Body of pancreas (tissue), 4 donors: ENCODE data around the gene PLA2G4B.

Experiments used
- POLR2A ChIP-seq, 3 donors: fragments of 450-650 bp; IDR thresholded peaks; one replicate each; pipeline ENCODE4 v1.6.1; 2016; ENCODE audit warnings: antibody characterized with exemption in 3 of 3, mild to moderate bottlenecking in 2 of 3
- TF ChIP-seq, protein P1 (sequence below), 7 experiments: fragments of 450-650 bp in 4 of 7; fragments of 200-600 bp in 3 of 7; sonication (generic) in 3 of 7; IDR thresholded peaks; one replicate each; pipeline ENCODE4 v1.5.1; 2016 to 2019; ENCODE audit warnings: antibody characterized with exemption in 7 of 7

DNA sequence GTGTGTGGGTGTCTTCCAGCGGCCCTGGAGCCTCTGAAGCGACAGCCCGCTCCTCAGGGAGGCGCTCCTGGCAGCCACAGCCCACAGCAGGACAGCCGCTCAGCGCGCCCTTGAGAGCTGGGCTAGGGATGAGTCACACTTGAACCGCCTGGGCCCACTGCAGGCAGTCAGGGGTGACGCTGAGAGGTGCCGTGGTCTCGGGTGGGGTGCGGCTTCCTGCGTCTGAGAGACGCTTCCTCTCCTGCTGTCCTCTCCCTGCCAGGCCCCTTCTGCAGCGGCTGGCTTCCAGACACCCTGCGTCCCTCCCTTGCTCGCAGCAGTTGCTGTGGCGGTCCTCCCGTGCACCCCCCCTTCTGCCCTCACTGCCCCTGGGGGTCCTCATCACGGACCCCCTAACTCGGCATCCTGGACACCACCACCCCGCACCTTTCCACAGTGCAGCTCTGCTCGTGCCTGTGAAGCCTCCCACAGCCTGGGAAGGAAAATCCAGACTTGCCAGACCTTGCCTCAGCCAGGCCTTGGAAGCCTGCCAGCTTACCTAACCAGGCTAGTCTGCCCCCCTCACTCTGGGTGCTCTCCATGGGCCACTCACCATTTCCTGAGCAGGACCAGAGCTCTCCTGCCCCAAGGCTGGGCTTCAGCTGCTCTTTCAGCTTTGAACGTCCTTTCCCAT lies 56.3 kb downstream of the PLA2G4B start:
- TF ChIP-seq, protein P1, sequence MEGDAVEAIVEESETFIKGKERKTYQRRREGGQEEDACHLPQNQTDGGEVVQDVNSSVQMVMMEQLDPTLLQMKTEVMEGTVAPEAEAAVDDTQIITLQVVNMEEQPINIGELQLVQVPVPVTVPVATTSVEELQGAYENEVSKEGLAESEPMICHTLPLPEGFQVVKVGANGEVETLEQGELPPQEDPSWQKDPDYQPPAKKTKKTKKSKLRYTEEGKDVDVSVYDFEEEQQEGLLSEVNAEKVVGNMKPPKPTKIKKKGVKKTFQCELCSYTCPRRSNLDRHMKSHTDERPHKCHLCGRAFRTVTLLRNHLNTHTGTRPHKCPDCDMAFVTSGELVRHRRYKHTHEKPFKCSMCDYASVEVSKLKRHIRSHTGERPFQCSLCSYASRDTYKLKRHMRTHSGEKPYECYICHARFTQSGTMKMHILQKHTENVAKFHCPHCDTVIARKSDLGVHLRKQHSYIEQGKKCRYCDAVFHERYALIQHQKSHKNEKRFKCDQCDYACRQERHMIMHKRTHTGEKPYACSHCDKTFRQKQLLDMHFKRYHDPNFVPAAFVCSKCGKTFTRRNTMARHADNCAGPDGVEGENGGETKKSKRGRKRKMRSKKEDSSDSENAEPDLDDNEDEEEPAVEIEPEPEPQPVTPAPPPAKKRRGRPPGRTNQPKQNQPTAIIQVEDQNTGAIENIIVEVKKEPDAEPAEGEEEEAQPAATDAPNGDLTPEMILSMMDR (IDR thresholded peaks at IDR 0.05) = peak in 1 of 7 experiments; percentile 17
- TF ChIP-seq POLR2A (IDR thresholded peaks at IDR 0.05) = peak in 2 of 3 donors; percentile 12 to 35
